LNCAP (cell line): Measurements from ENCODE around the gene NR5A1.

Experiments used
- TF ChIP-seq, protein P1 (sequence below): fragments of 450-650 bp; IDR thresholded peaks from 2 replicates; pipeline ENCODE4 v1.5.1; 2017; ENCODE audit warnings: mild to moderate bottlenecking

NR5A1 gene

GRCh38 chr9:124449381-124450151 is 57.6 kb downstream of the NR5A1 start:
- TF ChIP-seq, protein P1, sequence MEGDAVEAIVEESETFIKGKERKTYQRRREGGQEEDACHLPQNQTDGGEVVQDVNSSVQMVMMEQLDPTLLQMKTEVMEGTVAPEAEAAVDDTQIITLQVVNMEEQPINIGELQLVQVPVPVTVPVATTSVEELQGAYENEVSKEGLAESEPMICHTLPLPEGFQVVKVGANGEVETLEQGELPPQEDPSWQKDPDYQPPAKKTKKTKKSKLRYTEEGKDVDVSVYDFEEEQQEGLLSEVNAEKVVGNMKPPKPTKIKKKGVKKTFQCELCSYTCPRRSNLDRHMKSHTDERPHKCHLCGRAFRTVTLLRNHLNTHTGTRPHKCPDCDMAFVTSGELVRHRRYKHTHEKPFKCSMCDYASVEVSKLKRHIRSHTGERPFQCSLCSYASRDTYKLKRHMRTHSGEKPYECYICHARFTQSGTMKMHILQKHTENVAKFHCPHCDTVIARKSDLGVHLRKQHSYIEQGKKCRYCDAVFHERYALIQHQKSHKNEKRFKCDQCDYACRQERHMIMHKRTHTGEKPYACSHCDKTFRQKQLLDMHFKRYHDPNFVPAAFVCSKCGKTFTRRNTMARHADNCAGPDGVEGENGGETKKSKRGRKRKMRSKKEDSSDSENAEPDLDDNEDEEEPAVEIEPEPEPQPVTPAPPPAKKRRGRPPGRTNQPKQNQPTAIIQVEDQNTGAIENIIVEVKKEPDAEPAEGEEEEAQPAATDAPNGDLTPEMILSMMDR = no peak

DNA sequence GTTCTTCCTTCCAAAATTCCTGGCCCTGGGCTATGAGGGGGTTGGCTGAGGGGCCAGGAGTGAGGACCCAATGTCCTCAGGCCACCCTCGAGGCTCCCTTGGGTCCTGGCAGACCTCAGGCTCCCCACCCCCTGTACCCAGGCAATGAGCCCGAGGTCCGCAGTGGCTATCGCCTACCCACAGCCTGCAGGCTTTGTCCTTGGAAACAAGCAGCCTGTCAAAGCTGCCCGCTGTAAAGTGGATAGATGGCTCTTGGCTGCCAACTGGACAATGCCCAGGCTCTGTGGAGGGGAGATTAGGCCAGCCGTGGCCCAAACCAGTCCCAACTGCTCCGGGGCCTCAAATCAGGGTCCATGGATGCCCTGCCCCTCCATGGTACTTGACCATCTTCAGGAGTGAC is 59.2 kb downstream of the NR5A1 start:
- TF ChIP-seq, protein P1 = no peak

GRCh38 chr9:124447297-124447661 is 59.9 kb downstream of the NR5A1 start:
- TF ChIP-seq, protein P1 = no peak

DNA sequence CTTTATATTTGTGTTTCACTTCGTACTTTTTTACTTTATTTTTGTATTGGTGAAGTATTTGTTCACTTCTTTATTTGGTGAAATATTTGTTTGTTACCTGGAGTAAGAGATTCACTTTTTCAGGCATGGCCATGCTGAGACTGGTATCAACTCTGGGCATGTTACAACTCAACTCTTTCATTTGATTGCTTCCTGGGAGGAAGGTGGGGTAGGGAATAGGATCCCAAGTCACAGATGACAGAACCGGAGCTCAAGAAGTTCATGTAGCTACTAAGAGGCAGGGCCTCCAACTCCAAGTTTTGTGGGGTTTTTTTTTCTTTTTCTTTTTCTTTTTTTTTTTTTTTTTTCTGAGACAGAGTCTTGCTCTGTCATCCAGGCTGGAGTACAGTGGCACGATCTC is 63.0 kb downstream of the NR5A1 start:
- TF ChIP-seq, protein P1 = no peak

DNA sequence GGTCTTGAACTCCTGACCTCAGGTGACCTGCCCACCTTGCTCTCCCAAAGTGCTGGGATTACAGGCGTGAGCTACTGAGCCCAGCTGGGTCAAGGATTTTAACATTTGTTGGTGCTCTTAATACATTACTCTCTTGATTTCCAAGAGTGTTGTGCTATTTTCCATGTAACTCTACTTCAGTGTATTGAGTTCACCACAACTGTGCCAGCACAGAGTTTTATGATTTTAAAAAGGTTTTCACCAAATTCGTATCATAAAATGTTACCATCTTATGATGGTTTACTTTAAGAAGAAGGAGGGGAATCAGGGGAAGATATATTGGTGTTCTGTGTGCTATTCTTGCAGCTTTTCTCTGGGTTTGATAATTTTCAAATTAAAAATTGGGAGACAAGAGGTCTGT is 63.6 kb downstream of the NR5A1 start:
- TF ChIP-seq, protein P1 = no peak

DNA sequence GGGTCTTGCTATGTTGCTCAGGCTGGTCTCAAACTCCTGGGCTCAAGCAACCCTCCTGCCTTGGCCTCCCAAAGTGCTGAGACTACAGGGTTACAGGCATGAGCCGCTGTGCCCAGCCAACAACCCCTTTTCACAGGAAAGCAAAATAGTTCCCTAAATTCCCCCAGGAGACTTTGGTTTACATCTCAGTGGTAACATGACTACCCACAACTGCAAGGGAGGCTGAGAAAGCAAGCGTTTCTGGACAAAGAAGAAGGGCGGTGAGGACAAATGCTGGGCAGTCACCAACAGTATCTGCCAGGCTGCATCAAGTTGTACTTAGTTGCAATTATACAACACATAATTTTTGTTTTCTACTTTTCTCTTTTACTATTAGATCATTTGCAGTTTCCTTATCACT is 64.4 kb downstream of the NR5A1 start:
- TF ChIP-seq, protein P1 = no peak

DNA sequence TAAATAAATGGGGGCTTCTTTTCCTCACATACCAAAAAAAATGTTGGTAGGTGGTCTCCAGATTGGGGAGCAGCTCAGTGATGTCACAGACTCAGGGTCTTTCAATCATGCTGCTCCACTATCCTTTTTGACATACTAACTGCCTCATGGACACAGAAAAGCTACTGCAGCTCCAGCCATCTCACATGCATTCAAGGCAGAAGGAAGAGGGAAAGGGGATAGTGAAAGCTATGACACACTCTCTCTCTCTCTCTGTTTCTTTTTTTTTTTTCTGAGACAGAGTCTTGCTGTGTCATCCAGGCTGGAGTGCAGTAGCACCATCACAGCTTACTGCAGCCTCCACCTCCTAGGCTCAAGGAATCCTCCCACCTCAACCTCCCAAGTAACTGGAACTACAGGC is 64.8 kb downstream of the NR5A1 start:
- TF ChIP-seq, protein P1 = no peak

DNA sequence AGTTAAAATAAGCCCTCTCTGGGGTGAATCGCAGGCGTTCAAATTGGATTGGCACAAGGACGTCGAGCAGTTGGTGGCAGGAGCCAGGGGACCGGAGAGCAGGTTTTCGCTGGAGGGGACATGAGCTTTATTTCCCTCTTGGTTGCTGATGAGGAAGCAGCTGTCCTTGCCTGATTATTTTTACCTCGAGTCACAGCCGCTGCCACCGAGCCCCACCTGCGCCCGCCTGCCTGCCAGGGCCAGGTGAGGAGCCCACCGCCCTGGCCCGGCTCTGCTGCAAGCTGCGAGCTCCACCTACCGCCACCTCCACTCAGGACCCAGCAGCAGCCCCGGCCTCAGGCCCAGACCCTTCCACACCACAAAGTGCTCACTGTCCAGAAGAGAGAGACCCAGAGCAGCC is 65.9 kb downstream of the NR5A1 start:
- TF ChIP-seq, protein P1 = no peak
